GM19397 (cell line): ENCODE results near the gene TMEM272.

ENCODE experiments used
- ATAC-seq: cut with Tn5 transposase; IDR thresholded peaks from one replicate; pipeline ENCODE4 v1.9.1; 2021; ENCODE audit warnings: mild to moderate bottlenecking, moderate library complexity; ENCODE audit not compliant: unreplicated experiment

The TMEM272 gene

GRCh38 chr13:51763486-51763885, 81.5 kb downstream of the TMEM272 start:
- ATAC-seq: no peak
